DND-41 (cell line): ENCODE data around the gene HTR3B.

Experiments used
- CTCF ChIP-seq: IDR thresholded peaks from 2 replicates; pipeline ENCODE4 v1.5.1; 2012; ENCODE audit warnings: borderline replicate concordance, low read length, moderate library complexity, mild to moderate bottlenecking; ENCODE audit not compliant: poor library complexity, severe bottlenecking; ENCODE audit errors: extremely low read depth
- EZH2 ChIP-seq: IDR thresholded peaks from 3 replicates; pipeline ENCODE4 v1.6.1; 2012; ENCODE audit warnings: borderline replicate concordance, low read depth, mild to moderate bottlenecking, moderate library complexity, low read length, inconsistent platforms; ENCODE audit not compliant: severe bottlenecking

GRCh38 chr11:113907152-113907551 is 2.6 kb downstream of the HTR3B start:
- TF ChIP-seq CTCF (no peak), EZH2 (no peak)
